A549 (cell line): ENCODE data around the gene KRTAP10-8.

Source experiments
- ESRRA ChIP-seq: fragments of 150-350 bp; IDR thresholded peaks from 2 replicates; pipeline ENCODE4 v1.6.1; 2014; ENCODE audit warnings: mild to moderate bottlenecking, low read length, borderline replicate concordance
- FOSL2 ChIP-seq, 2 experiments: fragments of 450-650 bp in 1 of 2; fragments of >200 bp in 1 of 2; sonication (Bioruptor Twin) in 1 of 2; formaldehyde crosslinking; IDR thresholded peaks; 2 replicates each; pipeline versions ENCODE4 v1.5.0 to v1.6.1; 2016 to 2020; ENCODE audit warnings: mild to moderate bottlenecking in 1 of 2, moderate library complexity in 1 of 2
- PHF8 ChIP-seq: fragments of 200-600 bp; sonication (generic); IDR thresholded peaks from 2 replicates; pipeline ENCODE4 v1.6.1; 2016; ENCODE audit warnings: low read depth, mild to moderate bottlenecking, antibody characterized with exemption, moderate library complexity, borderline replicate concordance
- POLR2A ChIP-seq: IDR thresholded peaks from 2 replicates; pipeline ENCODE4 v1.6.1; 2012; ENCODE audit warnings: mild to moderate bottlenecking, low read length
- RAD21 ChIP-seq, 2 experiments: fragments of >200 bp in 1 of 2; sonication (Bioruptor Twin) in 1 of 2; formaldehyde crosslinking in 1 of 2; IDR thresholded peaks in 1 of 2; conservative IDR thresholded peaks in 1 of 2; 2 replicates in 1 of 2; 3 replicates in 1 of 2; pipeline ENCODE4 v1.6.1; 2012 to 2018; ENCODE audit warnings: inconsistent platforms in 1 of 2
- SREBF2 ChIP-seq: fragments of 450-650 bp; IDR thresholded peaks from 2 replicates; pipeline ENCODE4 v1.6.1; 2014; ENCODE audit warnings: mild to moderate bottlenecking, moderate library complexity
- TF ChIP-seq, protein P1 (sequence below): fragments of >200 bp; sonication (Bioruptor Twin); formaldehyde crosslinking; IDR thresholded peaks from 3 replicates; pipeline ENCODE4 v1.5.1; 2016
- TF ChIP-seq, protein P2 (sequence below): fragments of 200-600 bp; sonication (generic); IDR thresholded peaks from 2 replicates; pipeline ENCODE4 v1.6.1; 2016; ENCODE audit warnings: antibody characterized with exemption, mild to moderate bottlenecking, moderate library complexity

DNA sequence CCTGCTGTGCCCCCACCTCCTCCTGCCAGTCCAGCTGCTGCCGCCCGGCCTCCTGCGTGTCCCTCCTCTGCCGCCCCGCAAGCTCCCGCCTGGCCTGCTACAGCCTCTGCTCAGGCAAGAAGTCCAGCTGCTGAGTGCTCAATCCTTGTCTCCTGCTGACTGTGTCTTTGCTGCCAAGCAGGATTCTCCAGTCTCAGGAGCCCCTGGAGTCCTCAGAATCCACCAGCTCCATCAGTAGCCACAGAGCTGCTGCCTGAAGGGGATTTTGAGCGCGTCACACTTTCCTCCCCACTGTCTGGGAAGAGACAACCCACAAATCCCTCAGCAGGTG is 35.3 kb downstream of the KRTAP10-8 start:
- TF ChIP-seq POLR2A (no peak), FOSL2 (IDR thresholded peaks at IDR 0.05) (no peak), FOSL2 (CRISPR knock-in tag; IDR thresholded peaks at IDR 0.05) (no peak), ESRRA (no peak), SREBF2 (no peak), RAD21 (conservative IDR thresholded peaks at IDR 0.05 in 1 of 2, IDR thresholded peaks at IDR 0.05 in 1 of 2) (no peak), PHF8 (no peak)
- TF ChIP-seq, protein P1, sequence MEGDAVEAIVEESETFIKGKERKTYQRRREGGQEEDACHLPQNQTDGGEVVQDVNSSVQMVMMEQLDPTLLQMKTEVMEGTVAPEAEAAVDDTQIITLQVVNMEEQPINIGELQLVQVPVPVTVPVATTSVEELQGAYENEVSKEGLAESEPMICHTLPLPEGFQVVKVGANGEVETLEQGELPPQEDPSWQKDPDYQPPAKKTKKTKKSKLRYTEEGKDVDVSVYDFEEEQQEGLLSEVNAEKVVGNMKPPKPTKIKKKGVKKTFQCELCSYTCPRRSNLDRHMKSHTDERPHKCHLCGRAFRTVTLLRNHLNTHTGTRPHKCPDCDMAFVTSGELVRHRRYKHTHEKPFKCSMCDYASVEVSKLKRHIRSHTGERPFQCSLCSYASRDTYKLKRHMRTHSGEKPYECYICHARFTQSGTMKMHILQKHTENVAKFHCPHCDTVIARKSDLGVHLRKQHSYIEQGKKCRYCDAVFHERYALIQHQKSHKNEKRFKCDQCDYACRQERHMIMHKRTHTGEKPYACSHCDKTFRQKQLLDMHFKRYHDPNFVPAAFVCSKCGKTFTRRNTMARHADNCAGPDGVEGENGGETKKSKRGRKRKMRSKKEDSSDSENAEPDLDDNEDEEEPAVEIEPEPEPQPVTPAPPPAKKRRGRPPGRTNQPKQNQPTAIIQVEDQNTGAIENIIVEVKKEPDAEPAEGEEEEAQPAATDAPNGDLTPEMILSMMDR: no peak
- TF ChIP-seq, protein P2, sequence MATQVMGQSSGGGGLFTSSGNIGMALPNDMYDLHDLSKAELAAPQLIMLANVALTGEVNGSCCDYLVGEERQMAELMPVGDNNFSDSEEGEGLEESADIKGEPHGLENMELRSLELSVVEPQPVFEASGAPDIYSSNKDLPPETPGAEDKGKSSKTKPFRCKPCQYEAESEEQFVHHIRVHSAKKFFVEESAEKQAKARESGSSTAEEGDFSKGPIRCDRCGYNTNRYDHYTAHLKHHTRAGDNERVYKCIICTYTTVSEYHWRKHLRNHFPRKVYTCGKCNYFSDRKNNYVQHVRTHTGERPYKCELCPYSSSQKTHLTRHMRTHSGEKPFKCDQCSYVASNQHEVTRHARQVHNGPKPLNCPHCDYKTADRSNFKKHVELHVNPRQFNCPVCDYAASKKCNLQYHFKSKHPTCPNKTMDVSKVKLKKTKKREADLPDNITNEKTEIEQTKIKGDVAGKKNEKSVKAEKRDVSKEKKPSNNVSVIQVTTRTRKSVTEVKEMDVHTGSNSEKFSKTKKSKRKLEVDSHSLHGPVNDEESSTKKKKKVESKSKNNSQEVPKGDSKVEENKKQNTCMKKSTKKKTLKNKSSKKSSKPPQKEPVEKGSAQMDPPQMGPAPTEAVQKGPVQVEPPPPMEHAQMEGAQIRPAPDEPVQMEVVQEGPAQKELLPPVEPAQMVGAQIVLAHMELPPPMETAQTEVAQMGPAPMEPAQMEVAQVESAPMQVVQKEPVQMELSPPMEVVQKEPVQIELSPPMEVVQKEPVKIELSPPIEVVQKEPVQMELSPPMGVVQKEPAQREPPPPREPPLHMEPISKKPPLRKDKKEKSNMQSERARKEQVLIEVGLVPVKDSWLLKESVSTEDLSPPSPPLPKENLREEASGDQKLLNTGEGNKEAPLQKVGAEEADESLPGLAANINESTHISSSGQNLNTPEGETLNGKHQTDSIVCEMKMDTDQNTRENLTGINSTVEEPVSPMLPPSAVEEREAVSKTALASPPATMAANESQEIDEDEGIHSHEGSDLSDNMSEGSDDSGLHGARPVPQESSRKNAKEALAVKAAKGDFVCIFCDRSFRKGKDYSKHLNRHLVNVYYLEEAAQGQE: no peak
